Activated naive CD8-positive, alpha-beta T cell treated with anti-CD3 and anti-CD28 coated beads, Interleukin-2, amount 10 ng/mL, durations not matched to agents 7 days and 5 days (primary cell): ENCODE results near the gene KIAA1217. TPM values are rescaled to one million over a fixed set of nuclear protein-coding genes. Genes with fewer than 3 reads are reported as not detected.

Experiments
- ATAC-seq: fragments of 150-1000 bp; cut with Tn5 transposase; one replicate; pipeline ENCODE4 v1.10.0; 2021; ENCODE audit warnings: low read depth, moderate library complexity
- POLR2A ChIA-PET: fragments of 350-600 bp; sonication (Branson Sonifier 250); formaldehyde crosslinking; loops from one replicate; lab custom pipeline; 2021; ENCODE audit warnings: antibody characterized with exemption; lab: Charles Lee
- DNase-seq: peaks from one replicate; pipeline ENCODE4 v3.0.0; 2021
- H3K27ac Mint-ChIP-seq: one replicate; pipeline ENCODE4 v1.8.0; 2022; ENCODE audit warnings: mild to moderate bottlenecking, mixed read lengths
- H3K27me3 Mint-ChIP-seq: one replicate; pipeline ENCODE4 v1.8.0; 2022; ENCODE audit warnings: mild to moderate bottlenecking, moderate library complexity, mixed read lengths
- H3K36me3 Mint-ChIP-seq: one replicate; pipeline ENCODE4 v1.8.0; 2021; ENCODE audit warnings: mild to moderate bottlenecking, mixed read lengths
- H3K4me1 Mint-ChIP-seq: one replicate; pipeline ENCODE4 v1.8.0; 2021; ENCODE audit warnings: mixed read lengths
- H3K4me3 Mint-ChIP-seq: one replicate; pipeline ENCODE4 v1.8.0; 2022; ENCODE audit warnings: mild to moderate bottlenecking, moderate library complexity, mixed read lengths
- H3K9me3 Mint-ChIP-seq: one replicate; pipeline ENCODE4 v1.8.0; 2021; ENCODE audit warnings: mixed read lengths
- total RNA-seq, 2 experiments: library from RNA; stranded (reverse); gene quantifications; one replicate each; pipeline ENCODE4 v1.2.3, GENCODE V29; 2021

Gene KIAA1217
- total RNA-seq, 2 experiments from 2014 or later, result 0.06 TPM; not detected in 1

GRCh38 chr10:24393201-24393600, 184.3 kb downstream of the KIAA1217 start:
- Mint-ChIP-seq H3K4me1 (no peaks in the 10 kb centered on the region), H3K27me3 (peaks cover 2% of the 10 kb centered on the region), H3K36me3 (no peaks in the 10 kb centered on the region), H3K9me3 (no peaks in the 10 kb centered on the region), H3K4me3 (no peak overlapping the region), H3K27ac (no peak overlapping the region)
- DNase-seq (no peak), ATAC-seq (no peak)
- POLR2A ChIA-PET, result no interaction called here

GRCh38 chr10:24394461-24395190, 185.7 kb downstream of the KIAA1217 start:
- no peak for ATAC-seq
- Mint-ChIP-seq H3K36me3 (no peaks in the 10 kb centered on the region), H3K27ac (no peak overlapping the region), H3K4me3 (no peak overlapping the region), H3K27me3 (peaks cover 2% of the 10 kb centered on the region), H3K9me3 (no peaks in the 10 kb centered on the region), H3K4me1 (no peaks in the 10 kb centered on the region)
- no peak for DNase-seq
- POLR2A ChIA-PET, result no interaction called here

GRCh38 chr10:24396396-24396795, 187.5 kb downstream of the KIAA1217 start:
- DNase-seq (no peak), ATAC-seq (no peak)
- Mint-ChIP-seq H3K4me3 (no peak overlapping the region), H3K4me1 (no peaks in the 10 kb centered on the region), H3K27me3 (peaks cover 2% of the 10 kb centered on the region), H3K27ac (no peak overlapping the region), H3K36me3 (no peaks in the 10 kb centered on the region), H3K9me3 (no peaks in the 10 kb centered on the region)
- POLR2A ChIA-PET, result no interaction called here

GRCh38 chr10:24397662-24398061, 188.7 kb downstream of the KIAA1217 start:
- H3K4me3 Mint-ChIP-seq, result no peak overlapping the region
- POLR2A ChIA-PET, result no interaction called here
- H3K9me3 Mint-ChIP-seq, result no peaks in the 10 kb centered on the region
- ATAC-seq (no peak), DNase-seq (no peak)
- H3K27me3 Mint-ChIP-seq, result peaks cover 2% of the 10 kb centered on the region
- H3K36me3 Mint-ChIP-seq, result no peaks in the 10 kb centered on the region
- no peak overlapping the region for H3K27ac Mint-ChIP-seq
- no peaks in the 10 kb centered on the region for H3K4me1 Mint-ChIP-seq

- H3K27ac Mint-ChIP-seq, result no peak overlapping the region
- ATAC-seq, result no peak
- H3K4me1 Mint-ChIP-seq, result no peaks in the 10 kb centered on the region
- peaks cover 2% of the 10 kb centered on the region for H3K27me3 Mint-ChIP-seq
- POLR2A ChIA-PET, result no interaction called here
- H3K4me3 Mint-ChIP-seq, result no peak overlapping the region
- H3K36me3 Mint-ChIP-seq, result no peaks in the 10 kb centered on the region
- H3K9me3 Mint-ChIP-seq, result no peaks in the 10 kb centered on the region
- DNase-seq, result no peak
Measured at GRCh38 chr10:24404567-24404966, 195.6 kb downstream of the KIAA1217 start.

- no peak overlapping the region for H3K4me3 Mint-ChIP-seq
- no peaks in the 10 kb centered on the region for H3K36me3 Mint-ChIP-seq
- POLR2A ChIA-PET, result no interaction called here
- DNase-seq (no peak), ATAC-seq (no peak)
- peaks cover 2% of the 10 kb centered on the region for H3K27me3 Mint-ChIP-seq
- H3K27ac Mint-ChIP-seq, result no peak overlapping the region
- H3K9me3 Mint-ChIP-seq, result no peaks in the 10 kb centered on the region
- H3K4me1 Mint-ChIP-seq, result no peaks in the 10 kb centered on the region
Measured at GRCh38 chr10:24405635-24406034, 196.7 kb downstream of the KIAA1217 start.

- Mint-ChIP-seq H3K27me3 (no peaks in the 10 kb centered on the region), H3K36me3 (no peaks in the 10 kb centered on the region), H3K4me3 (no peak overlapping the region), H3K4me1 (no peaks in the 10 kb centered on the region), H3K9me3 (no peaks in the 10 kb centered on the region), H3K27ac (no peak overlapping the region)
- ATAC-seq (no peak), DNase-seq (no peak)
- POLR2A ChIA-PET, result no interaction called here
Measured at GRCh38 chr10:24406809-24407483, 198.0 kb downstream of the KIAA1217 start.

GRCh38 chr10:24407928-24408327, 199.0 kb downstream of the KIAA1217 start:
- POLR2A ChIA-PET, result no interaction called here
- Mint-ChIP-seq H3K27me3 (no peaks in the 10 kb centered on the region), H3K9me3 (no peaks in the 10 kb centered on the region), H3K4me1 (no peaks in the 10 kb centered on the region), H3K27ac (no peak overlapping the region), H3K36me3 (no peaks in the 10 kb centered on the region), H3K4me3 (no peak overlapping the region)
- ATAC-seq (no peak), DNase-seq (no peak)

- no peak overlapping the region for H3K27ac Mint-ChIP-seq
- no peaks in the 10 kb centered on the region for H3K9me3 Mint-ChIP-seq
- no peak overlapping the region for H3K4me3 Mint-ChIP-seq
- DNase-seq (no peak), ATAC-seq (no peak)
- POLR2A ChIA-PET, result no interaction called here
- no peaks in the 10 kb centered on the region for H3K27me3 Mint-ChIP-seq
- no peaks in the 10 kb centered on the region for H3K4me1 Mint-ChIP-seq
- no peaks in the 10 kb centered on the region for H3K36me3 Mint-ChIP-seq
Measured at GRCh38 chr10:24408365-24408764, 199.4 kb downstream of the KIAA1217 start.

- POLR2A ChIA-PET, result no interaction called here
- ATAC-seq, result no peak
- Mint-ChIP-seq H3K27me3 (peaks cover 2% of the 10 kb centered on the region), H3K4me1 (no peaks in the 10 kb centered on the region), H3K9me3 (no peaks in the 10 kb centered on the region), H3K36me3 (no peaks in the 10 kb centered on the region), H3K4me3 (no peak overlapping the region), H3K27ac (no peak overlapping the region)
- DNase-seq, result no peak
Measured at GRCh38 chr10:24414597-24414996, 205.7 kb downstream of the KIAA1217 start.

GRCh38 chr10:24415455-24416125, 206.7 kb downstream of the KIAA1217 start:
- POLR2A ChIA-PET, result no interaction called here

GRCh38 chr10:24416248-24416647, 207.3 kb downstream of the KIAA1217 start:
- H3K9me3 Mint-ChIP-seq, result no peaks in the 10 kb centered on the region
- no peak overlapping the region for H3K27ac Mint-ChIP-seq
- POLR2A ChIA-PET, result interaction anchor here (0.8 kb wide), 1 partner anchor 308 kb away, joined by 4 read pairs; no protein-coding TSS in a partner anchor
- peaks cover 2% of the 10 kb centered on the region for H3K27me3 Mint-ChIP-seq
- no peaks in the 10 kb centered on the region for H3K36me3 Mint-ChIP-seq
- no peaks in the 10 kb centered on the region for H3K4me1 Mint-ChIP-seq
- ATAC-seq, result no peak
- DNase-seq, result no peak
- no peak overlapping the region for H3K4me3 Mint-ChIP-seq

More at GRCh38 chr10:24415455-24416125, 206.7 kb downstream of the KIAA1217 start:
- peaks cover 2% of the 10 kb centered on the region for H3K27me3 Mint-ChIP-seq
- DNase-seq (no peak), ATAC-seq (no peak)
- H3K9me3 Mint-ChIP-seq, result no peaks in the 10 kb centered on the region
- H3K36me3 Mint-ChIP-seq, result no peaks in the 10 kb centered on the region
- H3K4me3 Mint-ChIP-seq, result no peak overlapping the region
- no peak overlapping the region for H3K27ac Mint-ChIP-seq
- H3K4me1 Mint-ChIP-seq, result no peaks in the 10 kb centered on the region

GRCh38 chr10:24417053-24417452, 208.1 kb downstream of the KIAA1217 start:
- ATAC-seq (no peak), DNase-seq (no peak)
- Mint-ChIP-seq H3K4me3 (no peak overlapping the region), H3K9me3 (no peaks in the 10 kb centered on the region), H3K4me1 (no peaks in the 10 kb centered on the region), H3K27me3 (peaks cover 2% of the 10 kb centered on the region), H3K36me3 (no peaks in the 10 kb centered on the region), H3K27ac (no peak overlapping the region)
- POLR2A ChIA-PET, result interaction anchor here (0.8 kb wide), 1 partner anchor 307 kb away, joined by 4 read pairs; no protein-coding TSS in a partner anchor
